ENCODE measurements around the gene RSRC2.

- no peak for TF ChIP-seq POLR2A (IDR thresholded peaks at IDR 0.05; ENCODE audit: low read depth, low read length)
- TF ChIP-seq NKRF (conservative IDR thresholded peaks at IDR 0.05) = no peak
- TF ChIP-seq CEBPB (IDR thresholded peaks at IDR 0.05; ENCODE audit: borderline replicate concordance in 1 of 2, low read depth in 2 of 2, low read length in 2 of 2) = no peak
- no peak for TF ChIP-seq ZBTB11 (CRISPR knock-in tag; IDR thresholded peaks at IDR 0.05)
- no peak for TF ChIP-seq CTCF (IDR thresholded peaks at IDR 0.05 in 2 of 3, conservative IDR thresholded peaks at IDR 0.05 in 1 of 3; ENCODE audit: control insufficient read depth in 2 of 3, extremely low read depth in 1 of 3, insufficient read depth in 1 of 3, low read depth in 3 of 3, low read length in 3 of 3)
- no peak for TF ChIP-seq SUZ12 (IDR thresholded peaks at IDR 0.05; ENCODE audit: unreplicated experiment)
- TF ChIP-seq YBX1 (IDR thresholded peaks at IDR 0.05) = no peak
Measured at GRCh38 chr12:122495258-122495657, 31.5 kb downstream of the RSRC2 start.
